GM12865 (cell line): Measurements from ENCODE around the gene ADGRB3.
A peak's percentile ranks its signal among the peaks of the same experiment; 100 is the strongest.
"Not testable (repeated sequence)": the region's sequence is repeated elsewhere in the genome, so short reads cannot be mapped to it uniquely, and the experiment has no call there.

Experiments used
- DNase-seq: peaks from one replicate; pipeline ENCODE4 v3.0.0; 2010; ENCODE audit warnings: low read depth
- H3K4me3 ChIP-seq: 2 replicates; pipeline ENCODE4 v1.5.1; 2011; ENCODE audit warnings: mild to moderate bottlenecking, low read depth, low read length, control low read depth
- CTCF ChIP-seq: IDR thresholded peaks from 2 replicates; pipeline ENCODE4 v1.5.1; 2011; ENCODE audit warnings: low read length, control low read depth, low read depth, inconsistent platforms; ENCODE audit not compliant: insufficient read depth; ENCODE audit errors: missing control alignments

The ADGRB3 gene

GRCh38 chr6:68776354-68776753 is 141.3 kb downstream of the ADGRB3 start:
- no peak for DNase-seq
- no peak for TF ChIP-seq CTCF
- H3K4me3 ChIP-seq, result no peak overlapping the region

- H3K4me3 ChIP-seq, result no peak overlapping the region
- no peak for DNase-seq
- TF ChIP-seq CTCF, result no peak
These were observed 142.9 kb downstream of the ADGRB3 start for GRCh38 chr6:68777956-68778355.

- no peak overlapping the region for H3K4me3 ChIP-seq
- peak; percentile 26 for DNase-seq
- TF ChIP-seq CTCF, result peak; percentile 40
These were observed 143.4 kb downstream of the ADGRB3 start for GRCh38 chr6:68778356-68779020.

GRCh38 chr6:68779366-68779765 is 144.3 kb downstream of the ADGRB3 start:
- TF ChIP-seq CTCF, result no peak
- no peak overlapping the region for H3K4me3 ChIP-seq
- no peak for DNase-seq

GRCh38 chr6:68790128-68790527 is 155.0 kb downstream of the ADGRB3 start:
- not testable (repeated sequence) for DNase-seq

GRCh38 chr6:68814976-68815375 is 179.9 kb downstream of the ADGRB3 start:
- DNase-seq, result not testable (repeated sequence)

More at GRCh38 chr6:68790128-68790527, 155.0 kb downstream of the ADGRB3 start:
- not testable (repeated sequence) for H3K4me3 ChIP-seq

GRCh38 chr6:68826501-68826900 is 191.4 kb downstream of the ADGRB3 start:
- no peak for DNase-seq
- no peak overlapping the region for H3K4me3 ChIP-seq
- no peak for TF ChIP-seq CTCF

More at GRCh38 chr6:68814976-68815375, 179.9 kb downstream of the ADGRB3 start:
- H3K4me3 ChIP-seq, result not testable (repeated sequence)

- H3K4me3 ChIP-seq, result no peak overlapping the region
- TF ChIP-seq CTCF, result no peak
- DNase-seq, result no peak
These were observed 199.5 kb downstream of the ADGRB3 start for GRCh38 chr6:68834551-68834950.
